IMR-90 (cell line): ENCODE data around the gene SPRED3.

Experiments used
- POLR2A ChIP-seq: IDR thresholded peaks from 2 replicates; pipeline ENCODE4 v1.6.1; 2012; ENCODE audit warnings: mild to moderate bottlenecking, low read depth, low read length
- RCOR1 ChIP-seq: IDR thresholded peaks from 2 replicates; pipeline ENCODE4 v1.6.1; 2012; ENCODE audit warnings: mild to moderate bottlenecking, low read length, improper control_type of control experiment; ENCODE audit not compliant: insufficient replicate concordance
- TF ChIP-seq, protein P1 (sequence below): conservative IDR thresholded peaks from 2 replicates; pipeline ENCODE4 v1.5.1; 2012; ENCODE audit warnings: mild to moderate bottlenecking, low read depth, low read length, improper control_type of control experiment

DNA sequence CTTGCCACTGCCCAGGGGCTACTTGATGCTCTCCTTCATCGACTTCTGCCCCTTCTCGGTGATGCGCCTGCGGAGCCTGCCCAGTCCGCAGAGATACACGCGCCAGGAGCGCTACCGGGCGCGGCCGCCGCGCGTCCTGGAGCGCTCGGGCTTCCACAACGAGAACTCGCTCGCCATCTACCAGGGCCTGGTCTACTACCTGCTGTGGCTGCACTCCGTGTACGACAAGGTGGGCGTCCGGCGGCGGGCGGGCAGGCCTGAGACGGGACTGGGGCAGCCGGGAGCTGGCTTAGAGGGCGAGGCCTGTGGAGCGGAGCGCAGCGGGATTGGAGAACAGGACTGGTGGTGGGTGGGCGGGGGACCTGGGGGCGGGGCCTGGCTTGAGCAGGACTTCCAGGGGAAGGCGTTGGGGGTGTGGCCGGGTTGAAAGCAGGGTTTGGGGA lies 26.8 kb upstream of the SPRED3 start:
- TF ChIP-seq, protein P1, sequence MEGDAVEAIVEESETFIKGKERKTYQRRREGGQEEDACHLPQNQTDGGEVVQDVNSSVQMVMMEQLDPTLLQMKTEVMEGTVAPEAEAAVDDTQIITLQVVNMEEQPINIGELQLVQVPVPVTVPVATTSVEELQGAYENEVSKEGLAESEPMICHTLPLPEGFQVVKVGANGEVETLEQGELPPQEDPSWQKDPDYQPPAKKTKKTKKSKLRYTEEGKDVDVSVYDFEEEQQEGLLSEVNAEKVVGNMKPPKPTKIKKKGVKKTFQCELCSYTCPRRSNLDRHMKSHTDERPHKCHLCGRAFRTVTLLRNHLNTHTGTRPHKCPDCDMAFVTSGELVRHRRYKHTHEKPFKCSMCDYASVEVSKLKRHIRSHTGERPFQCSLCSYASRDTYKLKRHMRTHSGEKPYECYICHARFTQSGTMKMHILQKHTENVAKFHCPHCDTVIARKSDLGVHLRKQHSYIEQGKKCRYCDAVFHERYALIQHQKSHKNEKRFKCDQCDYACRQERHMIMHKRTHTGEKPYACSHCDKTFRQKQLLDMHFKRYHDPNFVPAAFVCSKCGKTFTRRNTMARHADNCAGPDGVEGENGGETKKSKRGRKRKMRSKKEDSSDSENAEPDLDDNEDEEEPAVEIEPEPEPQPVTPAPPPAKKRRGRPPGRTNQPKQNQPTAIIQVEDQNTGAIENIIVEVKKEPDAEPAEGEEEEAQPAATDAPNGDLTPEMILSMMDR: no peak
- TF ChIP-seq POLR2A (no peak), RCOR1 (no peak)
